ENCODE measurements around the gene CLMN. TPM values are rescaled to one million over a fixed set of nuclear protein-coding genes. Genes with fewer than 3 reads are reported as not detected.

Gene CLMN
- total and polyA plus RNA-seq, 8 donors = 5.3 to 42.9 (median 20.1) TPM

GRCh38 chr14:95183532-95184412 lies 135.9 kb downstream of the CLMN start:
- intact Hi-C loops (cut with DNase I; ENCODE audit: low total_unique reads) = no loop called here
- peaks cover 0 to 5% (median 0%) of the 10 kb centered on the region in 4 donors for H3K9me3 ChIP-seq
- H3K27ac ChIP-seq = peak overlapping the region; percentile 46 to 86 (median 72)
- WGBS, 5 donors = 37 to 47% (median 42%) methylated on average over 6 of the region's 6 CpGs
- no peaks in the 10 kb centered on the region for H3K27me3 ChIP-seq
- peaks cover 0 to 16% (median 5%) of the 10 kb centered on the region in 4 donors for H3K36me3 ChIP-seq
- no peak for TF ChIP-seq CTCF (IDR thresholded peaks at IDR 0.05)
- TF ChIP-seq EP300 (IDR thresholded peaks at IDR 0.05) = no peak
- TF ChIP-seq POLR2A (IDR thresholded peaks at IDR 0.05) = no peak
- peak in 1 of 3 donors; percentile 45 for TF ChIP-seq POLR2AphosphoS5 (IDR thresholded peaks at IDR 0.05)
- no peak overlapping the region for H3K4me3 ChIP-seq
- DNase-seq = no peak
- peaks cover 29 to 48% (median 31%) of the 10 kb centered on the region in 4 donors for H3K4me1 ChIP-seq

- peaks cover 29 to 48% (median 31%) of the 10 kb centered on the region in 4 donors for H3K4me1 ChIP-seq
- no peak for DNase-seq
- no peaks in the 10 kb centered on the region for H3K27me3 ChIP-seq
- H3K36me3 ChIP-seq = peaks cover 0 to 16% (median 5%) of the 10 kb centered on the region in 4 donors
- H3K27ac ChIP-seq = peak overlapping the region in 4 of 5 donors; percentile 67 to 86 (median 78)
- no peak for TF ChIP-seq POLR2A (IDR thresholded peaks at IDR 0.05)
- no peak for TF ChIP-seq EP300 (IDR thresholded peaks at IDR 0.05)
- TF ChIP-seq POLR2AphosphoS5 (IDR thresholded peaks at IDR 0.05) = no peak
- no peak for TF ChIP-seq CTCF (IDR thresholded peaks at IDR 0.05)
- 63 to 79% (median 72%) methylated on average over 1 of the region's 1 CpG for WGBS, 5 donors
- no peak overlapping the region for H3K4me3 ChIP-seq
- H3K9me3 ChIP-seq = no peaks in the 10 kb centered on the region
- intact Hi-C loops (cut with DNase I; ENCODE audit: low total_unique reads) = no loop called here
Observed at GRCh38 chr14:95183082-95183481, 136.6 kb downstream of the CLMN start.

- peak overlapping the region in 2 of 5 donors; percentile 72 to 84 for H3K27ac ChIP-seq
- intact Hi-C loops (cut with DNase I; ENCODE audit: low total_unique reads) = no loop called here
Observed at GRCh38 chr14:95182379-95182778, 137.3 kb downstream of the CLMN start.

More at GRCh38 chr14:95182379-95182778, 137.3 kb downstream of the CLMN start:
- Histone ChIP-seq H3K4me1 (peaks cover 29 to 48% (median 31%) of the 10 kb centered on the region in 4 donors), H3K27me3 (no peaks in the 10 kb centered on the region), H3K9me3 (no peaks in the 10 kb centered on the region), H3K4me3 (no peak overlapping the region), H3K36me3 (peaks cover 0 to 16% (median 2%) of the 10 kb centered on the region in 4 donors)
- DNase-seq = no peak
- TF ChIP-seq POLR2A (IDR thresholded peaks at IDR 0.05) (no peak), EP300 (IDR thresholded peaks at IDR 0.05) (no peak), CTCF (IDR thresholded peaks at IDR 0.05) (no peak), POLR2AphosphoS5 (IDR thresholded peaks at IDR 0.05) (no peak)
- WGBS, 5 donors = 77 to 87% (median 84%) methylated on average over 8 of the region's 8 CpGs
